ENCODE results near the gene CLDN11. TPM values are rescaled to one million over a fixed set of nuclear protein-coding genes. Genes with fewer than 3 reads are reported as not detected.

Gene CLDN11
- total and polyA plus RNA-seq, 2 of the 8 experiments (the other 6 are each of a cell fraction or from before 2014, with no cell fraction given) = 4.8 to 12.5 TPM

- TF ChIP-seq, protein P1, sequence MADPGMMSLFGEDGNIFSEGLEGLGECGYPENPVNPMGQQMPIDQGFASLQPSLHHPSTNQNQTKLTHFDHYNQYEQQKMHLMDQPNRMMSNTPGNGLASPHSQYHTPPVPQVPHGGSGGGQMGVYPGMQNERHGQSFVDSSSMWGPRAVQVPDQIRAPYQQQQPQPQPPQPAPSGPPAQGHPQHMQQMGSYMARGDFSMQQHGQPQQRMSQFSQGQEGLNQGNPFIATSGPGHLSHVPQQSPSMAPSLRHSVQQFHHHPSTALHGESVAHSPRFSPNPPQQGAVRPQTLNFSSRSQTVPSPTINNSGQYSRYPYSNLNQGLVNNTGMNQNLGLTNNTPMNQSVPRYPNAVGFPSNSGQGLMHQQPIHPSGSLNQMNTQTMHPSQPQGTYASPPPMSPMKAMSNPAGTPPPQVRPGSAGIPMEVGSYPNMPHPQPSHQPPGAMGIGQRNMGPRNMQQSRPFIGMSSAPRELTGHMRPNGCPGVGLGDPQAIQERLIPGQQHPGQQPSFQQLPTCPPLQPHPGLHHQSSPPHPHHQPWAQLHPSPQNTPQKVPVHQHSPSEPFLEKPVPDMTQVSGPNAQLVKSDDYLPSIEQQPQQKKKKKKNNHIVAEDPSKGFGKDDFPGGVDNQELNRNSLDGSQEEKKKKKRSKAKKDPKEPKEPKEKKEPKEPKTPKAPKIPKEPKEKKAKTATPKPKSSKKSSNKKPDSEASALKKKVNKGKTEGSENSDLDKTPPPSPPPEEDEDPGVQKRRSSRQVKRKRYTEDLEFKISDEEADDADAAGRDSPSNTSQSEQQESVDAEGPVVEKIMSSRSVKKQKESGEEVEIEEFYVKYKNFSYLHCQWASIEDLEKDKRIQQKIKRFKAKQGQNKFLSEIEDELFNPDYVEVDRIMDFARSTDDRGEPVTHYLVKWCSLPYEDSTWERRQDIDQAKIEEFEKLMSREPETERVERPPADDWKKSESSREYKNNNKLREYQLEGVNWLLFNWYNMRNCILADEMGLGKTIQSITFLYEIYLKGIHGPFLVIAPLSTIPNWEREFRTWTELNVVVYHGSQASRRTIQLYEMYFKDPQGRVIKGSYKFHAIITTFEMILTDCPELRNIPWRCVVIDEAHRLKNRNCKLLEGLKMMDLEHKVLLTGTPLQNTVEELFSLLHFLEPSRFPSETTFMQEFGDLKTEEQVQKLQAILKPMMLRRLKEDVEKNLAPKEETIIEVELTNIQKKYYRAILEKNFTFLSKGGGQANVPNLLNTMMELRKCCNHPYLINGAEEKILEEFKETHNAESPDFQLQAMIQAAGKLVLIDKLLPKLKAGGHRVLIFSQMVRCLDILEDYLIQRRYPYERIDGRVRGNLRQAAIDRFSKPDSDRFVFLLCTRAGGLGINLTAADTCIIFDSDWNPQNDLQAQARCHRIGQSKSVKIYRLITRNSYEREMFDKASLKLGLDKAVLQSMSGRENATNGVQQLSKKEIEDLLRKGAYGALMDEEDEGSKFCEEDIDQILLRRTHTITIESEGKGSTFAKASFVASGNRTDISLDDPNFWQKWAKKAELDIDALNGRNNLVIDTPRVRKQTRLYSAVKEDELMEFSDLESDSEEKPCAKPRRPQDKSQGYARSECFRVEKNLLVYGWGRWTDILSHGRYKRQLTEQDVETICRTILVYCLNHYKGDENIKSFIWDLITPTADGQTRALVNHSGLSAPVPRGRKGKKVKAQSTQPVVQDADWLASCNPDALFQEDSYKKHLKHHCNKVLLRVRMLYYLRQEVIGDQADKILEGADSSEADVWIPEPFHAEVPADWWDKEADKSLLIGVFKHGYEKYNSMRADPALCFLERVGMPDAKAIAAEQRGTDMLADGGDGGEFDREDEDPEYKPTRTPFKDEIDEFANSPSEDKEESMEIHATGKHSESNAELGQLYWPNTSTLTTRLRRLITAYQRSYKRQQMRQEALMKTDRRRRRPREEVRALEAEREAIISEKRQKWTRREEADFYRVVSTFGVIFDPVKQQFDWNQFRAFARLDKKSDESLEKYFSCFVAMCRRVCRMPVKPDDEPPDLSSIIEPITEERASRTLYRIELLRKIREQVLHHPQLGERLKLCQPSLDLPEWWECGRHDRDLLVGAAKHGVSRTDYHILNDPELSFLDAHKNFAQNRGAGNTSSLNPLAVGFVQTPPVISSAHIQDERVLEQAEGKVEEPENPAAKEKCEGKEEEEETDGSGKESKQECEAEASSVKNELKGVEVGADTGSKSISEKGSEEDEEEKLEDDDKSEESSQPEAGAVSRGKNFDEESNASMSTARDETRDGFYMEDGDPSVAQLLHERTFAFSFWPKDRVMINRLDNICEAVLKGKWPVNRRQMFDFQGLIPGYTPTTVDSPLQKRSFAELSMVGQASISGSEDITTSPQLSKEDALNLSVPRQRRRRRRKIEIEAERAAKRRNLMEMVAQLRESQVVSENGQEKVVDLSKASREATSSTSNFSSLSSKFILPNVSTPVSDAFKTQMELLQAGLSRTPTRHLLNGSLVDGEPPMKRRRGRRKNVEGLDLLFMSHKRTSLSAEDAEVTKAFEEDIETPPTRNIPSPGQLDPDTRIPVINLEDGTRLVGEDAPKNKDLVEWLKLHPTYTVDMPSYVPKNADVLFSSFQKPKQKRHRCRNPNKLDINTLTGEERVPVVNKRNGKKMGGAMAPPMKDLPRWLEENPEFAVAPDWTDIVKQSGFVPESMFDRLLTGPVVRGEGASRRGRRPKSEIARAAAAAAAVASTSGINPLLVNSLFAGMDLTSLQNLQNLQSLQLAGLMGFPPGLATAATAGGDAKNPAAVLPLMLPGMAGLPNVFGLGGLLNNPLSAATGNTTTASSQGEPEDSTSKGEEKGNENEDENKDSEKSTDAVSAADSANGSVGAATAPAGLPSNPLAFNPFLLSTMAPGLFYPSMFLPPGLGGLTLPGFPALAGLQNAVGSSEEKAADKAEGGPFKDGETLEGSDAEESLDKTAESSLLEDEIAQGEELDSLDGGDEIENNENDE (IDR thresholded peaks at IDR 0.05; ENCODE audit: insufficient replicate concordance, low read length) = no peak
- TF ChIP-seq POLR2AphosphoS5 (IDR thresholded peaks at IDR 0.05; ENCODE audit: low read depth, low read length) (no peak), RFX5 (IDR thresholded peaks at IDR 0.05; ENCODE audit: borderline replicate concordance, low read depth, low read length) (no peak), CREB1 (IDR thresholded peaks at IDR 0.05) (no peak), YY1 (IDR thresholded peaks at IDR 0.05; ENCODE audit: low read depth, low read length) (no peak), KDM5A (IDR thresholded peaks at IDR 0.05; ENCODE audit: low read length) (no peak), HDAC6 (IDR thresholded peaks at IDR 0.05; ENCODE audit: low read depth, low read length) (no peak), BCL11A (IDR thresholded peaks at IDR 0.05; ENCODE audit: low read depth in 2 of 2, low read length in 2 of 2) (no peak), CTCF (IDR thresholded peaks at IDR 0.05; ENCODE audit: control extremely low read depth in 1 of 3, insufficient read depth in 1 of 3, low read depth in 1 of 3, low read length in 3 of 3) (no peak)
Measured at GRCh38 chr3:170372190-170372879, 46.3 kb upstream of the CLDN11 start (continued).

Data from H1 (cell line).